Stimulated activated CD4-positive, alpha-beta T cell treated with anti-CD3 and anti-CD28 coated beads, Interleukin-4, amount 100 ng/mL, for 48 hours (primary cell): ENCODE measurements around the gene KCNE1.
"Not testable (repeated sequence)": the region's sequence is repeated elsewhere in the genome, so short reads cannot be mapped to it uniquely, and the experiment has no call there.

Experiments used
- DNase-seq, 2 donors: peaks; one replicate each; pipeline ENCODE4 v3.0.0-alpha.2; 2020; ENCODE audit warnings: low read depth in 2 of 2

KCNE1 gene

DNA sequence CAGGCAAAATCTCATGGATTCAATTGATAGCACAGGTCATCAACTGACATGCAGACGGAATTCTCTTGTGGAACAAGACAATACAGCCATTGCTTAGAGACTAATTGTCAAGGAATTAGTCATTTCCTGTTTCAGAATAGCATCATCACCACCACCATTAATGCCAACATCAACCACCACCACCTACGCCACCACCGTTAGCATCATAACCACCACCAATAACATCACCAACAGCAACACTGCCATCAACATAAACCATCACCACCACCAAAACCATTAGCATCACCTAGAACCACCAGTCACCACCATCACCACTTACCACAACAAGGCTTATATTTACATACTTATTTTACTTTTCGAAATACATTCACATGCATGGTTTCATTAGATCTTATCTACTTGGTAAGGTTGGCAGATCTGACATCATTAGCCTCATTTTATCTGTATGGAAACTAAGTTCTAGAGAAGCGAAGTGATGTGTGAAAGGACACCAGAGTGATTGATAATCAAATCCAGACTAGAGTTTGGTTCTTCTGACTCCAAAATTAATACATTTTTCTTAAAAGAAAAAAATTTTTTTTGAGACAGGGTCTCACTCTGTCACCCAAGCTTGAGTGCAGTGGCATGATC, 94.4 kb downstream of the KCNE1 start:
- DNase-seq, result not testable (repeated sequence)

DNA sequence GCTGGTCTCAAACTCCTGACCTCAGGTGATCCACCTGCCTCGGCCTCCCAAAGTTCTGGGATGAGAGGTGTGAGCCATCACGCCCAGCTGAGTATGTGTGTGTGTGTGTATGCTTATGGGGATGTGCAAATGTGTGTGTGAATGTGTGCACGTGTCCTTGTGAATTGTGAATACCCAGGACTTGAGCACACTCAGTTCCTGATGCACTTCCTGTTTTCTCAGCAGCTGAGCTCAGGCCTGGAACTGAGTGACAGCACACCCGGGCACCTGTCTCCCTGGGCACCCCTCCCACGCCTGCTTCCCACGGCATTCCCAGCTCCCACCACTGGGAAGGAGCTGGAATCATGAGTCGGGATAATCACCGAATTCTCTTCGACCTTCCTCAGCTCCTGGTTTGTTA, 104.7 kb downstream of the KCNE1 start:
- DNase-seq, result not testable (repeated sequence)

DNA sequence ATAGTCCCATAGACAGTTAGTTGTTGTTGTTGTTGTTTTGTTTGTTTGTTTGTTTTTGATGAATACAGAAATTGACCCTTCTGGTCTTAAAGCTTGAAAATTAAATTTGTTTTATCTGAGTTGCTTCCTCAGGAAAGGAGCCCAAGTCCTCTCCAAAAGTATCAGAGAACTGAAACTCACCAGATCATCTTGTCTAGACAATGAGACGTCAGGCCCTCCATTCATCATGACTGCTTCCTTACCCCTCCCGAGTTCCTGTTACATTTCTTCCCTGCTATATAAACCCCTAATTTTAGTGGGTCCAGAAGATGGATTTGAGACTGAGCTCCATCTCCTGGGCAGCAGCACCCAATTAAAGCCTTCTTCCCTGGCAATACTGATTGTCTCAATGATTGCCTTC, 105.3 kb downstream of the KCNE1 start:
- DNase-seq, result not testable (repeated sequence)

DNA sequence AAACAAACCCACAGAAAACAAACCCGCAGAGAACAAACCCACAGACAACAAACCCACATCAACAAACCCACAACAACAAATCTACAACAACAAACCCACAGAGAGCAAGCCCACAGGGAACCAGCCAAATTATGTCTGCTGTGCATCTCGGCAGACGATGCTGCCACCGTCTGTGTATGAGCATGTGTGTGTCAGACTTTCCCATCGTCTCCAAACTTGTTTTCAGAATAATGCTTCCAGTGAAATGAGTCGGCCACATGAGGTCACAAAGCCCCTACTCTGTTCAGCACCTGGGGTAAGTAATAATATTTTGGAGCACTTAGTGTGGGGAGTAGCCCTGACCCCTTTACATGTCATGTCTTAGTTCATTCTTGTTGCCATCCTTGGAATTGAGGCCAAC, 105.9 kb downstream of the KCNE1 start:
- DNase-seq, result not testable (repeated sequence)

DNA sequence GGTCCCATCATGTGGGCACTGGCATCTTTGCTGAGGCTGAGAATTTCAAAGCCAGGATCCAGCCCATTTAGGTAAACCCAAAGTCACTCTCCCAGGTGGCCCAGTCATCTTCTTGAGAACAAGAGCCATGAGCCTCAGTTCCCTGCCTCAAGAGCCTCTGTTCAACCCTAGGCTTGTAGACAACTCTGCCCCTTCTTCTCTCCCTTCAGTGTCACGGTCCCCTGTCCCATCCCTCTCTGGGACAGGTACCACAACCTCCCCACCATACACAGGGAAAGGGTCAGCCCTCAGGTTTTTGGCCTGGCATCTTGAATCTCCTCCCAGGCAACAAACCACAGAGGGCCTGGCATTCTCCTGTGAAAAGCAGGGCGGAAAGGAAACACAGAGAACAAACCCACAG, 106.3 kb downstream of the KCNE1 start:
- not testable (repeated sequence) for DNase-seq

DNA sequence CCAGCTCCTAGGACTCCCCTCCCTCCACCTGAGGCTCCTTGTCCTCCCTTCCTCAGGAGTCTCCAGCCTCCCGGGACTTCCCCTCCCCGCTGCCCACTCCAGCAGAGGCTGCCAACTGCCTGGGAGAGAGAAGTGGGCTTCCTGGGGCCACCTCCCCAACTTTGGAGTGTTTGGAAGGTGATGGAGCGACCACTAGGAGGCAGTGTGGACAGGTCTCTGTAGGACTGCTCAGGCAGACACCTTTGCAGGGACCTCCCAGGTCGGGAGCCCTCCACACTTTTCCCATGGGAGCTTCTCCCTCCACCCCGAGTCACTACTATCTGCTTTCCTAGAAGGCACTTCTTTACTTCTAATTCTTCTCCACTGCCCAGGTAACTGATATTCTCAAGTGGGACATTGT, 107.3 kb downstream of the KCNE1 start:
- DNase-seq, result not testable (repeated sequence)

DNA sequence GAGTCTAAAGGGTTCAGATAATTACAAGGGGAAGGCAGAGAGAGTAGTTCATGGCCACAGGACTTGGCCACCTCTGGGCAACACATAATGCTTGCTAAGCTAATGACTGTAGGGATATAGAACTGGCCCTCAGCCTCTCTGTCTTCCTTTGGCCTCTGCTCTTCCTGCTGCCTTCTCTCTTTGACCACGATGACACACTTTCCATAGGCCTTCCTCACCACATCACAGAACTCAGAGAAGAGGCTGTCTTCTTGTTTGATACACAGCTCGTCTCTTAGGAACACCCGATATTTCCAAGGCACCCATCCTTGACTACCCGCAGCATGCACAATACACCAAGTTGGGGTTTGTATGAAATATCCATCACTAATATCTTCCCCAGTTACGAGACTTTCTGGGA, 111.5 kb downstream of the KCNE1 start:
- not testable (repeated sequence) for DNase-seq
